Measurements from ENCODE around the gene HPGD.

DNA sequence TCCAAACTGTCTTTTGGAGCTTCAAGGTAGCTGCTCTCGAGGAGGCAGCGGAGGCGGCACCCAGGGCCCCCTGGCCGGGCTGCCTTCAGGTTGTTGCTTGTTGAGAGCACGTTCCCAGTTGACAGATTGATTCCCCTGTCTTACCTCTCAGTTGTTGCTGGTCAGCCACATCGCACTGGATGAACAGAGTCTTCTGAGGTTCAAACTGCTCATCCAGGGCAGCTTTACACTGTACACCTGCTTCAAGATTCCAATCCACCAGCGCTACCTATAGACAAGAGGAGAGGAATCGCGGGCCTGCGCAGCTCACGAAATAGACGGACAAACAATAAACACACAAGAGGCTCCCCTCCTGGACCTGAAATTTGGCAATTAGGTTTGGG, 497 bp downstream of the HPGD start:
- no peak for TF ChIP-seq POLR2A (IDR thresholded peaks at IDR 0.05)
- TF ChIP-seq, protein P1, sequence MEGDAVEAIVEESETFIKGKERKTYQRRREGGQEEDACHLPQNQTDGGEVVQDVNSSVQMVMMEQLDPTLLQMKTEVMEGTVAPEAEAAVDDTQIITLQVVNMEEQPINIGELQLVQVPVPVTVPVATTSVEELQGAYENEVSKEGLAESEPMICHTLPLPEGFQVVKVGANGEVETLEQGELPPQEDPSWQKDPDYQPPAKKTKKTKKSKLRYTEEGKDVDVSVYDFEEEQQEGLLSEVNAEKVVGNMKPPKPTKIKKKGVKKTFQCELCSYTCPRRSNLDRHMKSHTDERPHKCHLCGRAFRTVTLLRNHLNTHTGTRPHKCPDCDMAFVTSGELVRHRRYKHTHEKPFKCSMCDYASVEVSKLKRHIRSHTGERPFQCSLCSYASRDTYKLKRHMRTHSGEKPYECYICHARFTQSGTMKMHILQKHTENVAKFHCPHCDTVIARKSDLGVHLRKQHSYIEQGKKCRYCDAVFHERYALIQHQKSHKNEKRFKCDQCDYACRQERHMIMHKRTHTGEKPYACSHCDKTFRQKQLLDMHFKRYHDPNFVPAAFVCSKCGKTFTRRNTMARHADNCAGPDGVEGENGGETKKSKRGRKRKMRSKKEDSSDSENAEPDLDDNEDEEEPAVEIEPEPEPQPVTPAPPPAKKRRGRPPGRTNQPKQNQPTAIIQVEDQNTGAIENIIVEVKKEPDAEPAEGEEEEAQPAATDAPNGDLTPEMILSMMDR (IDR thresholded peaks at IDR 0.05): peak in 2 of 6 experiments; percentile 6 to 12

Measured in esophagus squamous epithelium (tissue), 4 donors.